Activated CD4-positive, alpha-beta T cell treated with anti-CD3 and anti-CD28 coated beads for 24 hours (primary cell): ENCODE data around the gene TDRD12.
"Not testable (repeated sequence)": the region's sequence is repeated elsewhere in the genome, so short reads cannot be mapped to it uniquely, and the experiment has no call there.

ENCODE experiments used
- DNase-seq, 2 donors: peaks; one replicate each; pipeline ENCODE4 v3.0.0-alpha.2; 2020; ENCODE audit warnings: low read depth in 2 of 2

TDRD12 gene

GRCh38 chr19:32691952-32692726 lies 27.4 kb upstream of the TDRD12 start:
- DNase-seq = peak in 1 of 2 donors; percentile 28

- DNase-seq = no peak
Measured at GRCh38 chr19:32692727-32693061, 26.9 kb upstream of the TDRD12 start.

GRCh38 chr19:32693151-32694108 lies 26.1 kb upstream of the TDRD12 start:
- peak in 1 of 2 donors; percentile 24 for DNase-seq

- not testable (repeated sequence) for DNase-seq
Measured at GRCh38 chr19:32694316-32694715, 25.3 kb upstream of the TDRD12 start.

DNA sequence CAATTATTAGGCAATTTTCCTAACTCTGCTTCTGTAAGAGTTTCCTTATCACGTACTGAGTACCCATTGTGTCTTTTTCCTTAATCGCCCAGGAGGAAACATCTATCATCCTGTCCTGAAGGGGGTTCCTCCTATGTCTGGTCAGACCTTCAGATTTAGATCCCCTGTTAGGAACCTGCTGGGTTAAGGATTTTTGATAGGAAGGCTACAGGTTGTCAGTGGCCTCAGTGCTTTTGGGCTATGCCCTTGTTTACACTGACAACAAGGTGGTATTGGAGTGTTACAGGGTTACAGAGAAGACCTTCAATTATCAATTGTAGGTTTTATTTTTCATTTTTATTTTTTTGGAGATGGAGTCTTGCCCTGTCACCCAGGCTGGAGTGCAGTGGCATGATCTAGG lies 24.7 kb upstream of the TDRD12 start:
- DNase-seq = not testable (repeated sequence)

- not testable (repeated sequence) for DNase-seq
Measured at GRCh38 chr19:32695506-32695905, 24.1 kb upstream of the TDRD12 start.

GRCh38 chr19:32696771-32697170 lies 22.8 kb upstream of the TDRD12 start:
- not testable (repeated sequence) for DNase-seq

GRCh38 chr19:32700129-32700528 lies 19.4 kb upstream of the TDRD12 start:
- not testable (repeated sequence) for DNase-seq

DNA sequence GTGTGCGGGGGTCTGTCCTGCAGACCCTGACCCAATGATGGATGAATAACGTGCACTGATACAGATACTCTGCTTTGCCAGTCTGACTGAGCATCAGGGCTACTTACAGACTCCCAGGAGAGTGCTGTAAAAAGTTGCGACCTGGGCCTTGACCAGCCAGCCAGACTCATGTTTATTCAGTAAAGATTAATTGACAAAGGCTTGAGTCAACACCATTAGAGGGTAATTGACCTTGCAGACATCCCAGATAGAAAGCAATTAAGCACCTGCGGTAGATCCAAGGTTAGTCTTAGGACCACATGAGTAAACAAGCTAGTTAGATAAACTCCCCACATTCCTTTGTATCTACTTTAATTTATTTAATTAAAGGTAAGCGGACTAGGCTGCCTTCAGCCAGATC lies 17.6 kb upstream of the TDRD12 start:
- DNase-seq = no peak

- DNase-seq = not testable (repeated sequence)
Measured at GRCh38 chr19:32704006-32704405, 15.6 kb upstream of the TDRD12 start.

GRCh38 chr19:32708457-32708856 lies 11.1 kb upstream of the TDRD12 start:
- no peak for DNase-seq

DNA sequence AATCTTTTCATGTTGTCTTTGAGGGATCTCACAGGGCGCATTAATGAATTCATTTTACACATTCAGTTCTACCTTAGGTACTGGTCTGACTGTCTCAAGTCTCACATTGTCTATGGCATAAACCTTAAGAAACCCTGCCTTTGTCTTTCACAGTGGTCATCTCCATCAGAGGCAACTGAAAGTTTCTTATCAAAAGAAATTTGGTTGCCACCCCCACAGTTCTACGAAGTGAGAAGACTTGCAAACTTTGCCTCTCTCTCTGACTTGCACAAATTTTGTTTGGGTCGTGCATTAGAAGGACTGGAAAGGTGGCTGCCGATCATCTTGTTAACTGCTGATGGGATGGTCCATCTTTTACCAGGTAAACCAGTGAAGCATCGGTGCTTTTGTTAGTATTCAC lies 10.5 kb upstream of the TDRD12 start:
- DNase-seq = no peak

DNA sequence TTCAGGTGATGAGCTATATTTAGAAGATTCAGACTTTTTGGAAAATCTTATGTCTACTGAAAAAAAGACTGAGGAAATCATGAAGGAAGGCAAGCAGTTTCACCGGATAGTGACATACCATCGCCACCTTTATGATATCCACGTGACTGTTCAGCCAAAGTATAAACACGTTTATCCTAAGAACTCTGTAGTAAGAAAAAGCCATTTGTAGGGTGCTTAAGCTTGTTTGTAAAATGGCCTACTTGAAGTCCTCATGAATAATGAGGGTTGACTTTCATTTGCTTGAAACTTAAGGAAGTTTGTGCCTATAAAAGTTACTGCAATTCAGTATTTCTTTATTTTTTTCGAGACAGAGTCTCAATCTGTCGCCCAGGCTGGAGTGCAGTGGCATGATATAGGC lies 7.8 kb upstream of the TDRD12 start:
- DNase-seq = no peak

- not testable (repeated sequence) for DNase-seq
Measured at GRCh38 chr19:32716203-32716602, 3.4 kb upstream of the TDRD12 start.

GRCh38 chr19:32717496-32717895 lies 2.1 kb upstream of the TDRD12 start:
- DNase-seq = no peak

GRCh38 chr19:32718286-32718685 lies 1.3 kb upstream of the TDRD12 start:
- DNase-seq = no peak

DNA sequence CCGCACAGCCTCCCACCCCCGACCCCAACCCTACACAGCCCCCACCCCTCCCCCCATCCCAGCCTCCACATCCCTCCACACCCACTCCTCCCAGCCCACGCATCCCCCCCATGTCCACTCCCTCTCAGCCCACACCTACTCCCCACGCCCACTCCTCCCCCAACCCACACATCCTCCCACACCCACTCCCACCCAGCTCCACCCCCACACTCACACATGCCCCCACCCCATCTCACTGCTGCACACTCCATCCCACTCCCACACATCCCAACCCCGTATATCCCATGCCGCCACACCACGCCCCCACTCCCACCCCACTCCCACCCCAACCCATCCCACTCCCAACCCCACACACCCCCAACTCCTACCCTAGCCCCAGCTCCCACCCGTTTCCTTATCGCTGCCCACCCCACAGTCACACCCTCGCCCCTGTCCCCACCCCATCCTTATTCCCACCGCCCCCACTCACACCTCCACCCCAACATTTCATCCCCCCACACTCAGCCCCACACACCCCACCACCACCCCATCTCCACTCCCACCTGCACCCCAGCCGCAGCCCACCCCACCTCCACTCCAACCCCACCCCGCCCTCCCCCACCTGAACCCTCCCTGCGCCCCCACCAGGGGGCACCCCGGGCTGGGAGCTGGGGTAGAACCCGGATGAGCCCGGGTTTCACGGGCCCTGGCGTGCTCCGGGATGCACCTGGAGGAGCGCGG lies 809 bp downstream of the TDRD12 start:
- no peak for DNase-seq

- no peak for DNase-seq
Measured at GRCh38 chr19:32720936-32721250, 1.3 kb downstream of the TDRD12 start.

DNA sequence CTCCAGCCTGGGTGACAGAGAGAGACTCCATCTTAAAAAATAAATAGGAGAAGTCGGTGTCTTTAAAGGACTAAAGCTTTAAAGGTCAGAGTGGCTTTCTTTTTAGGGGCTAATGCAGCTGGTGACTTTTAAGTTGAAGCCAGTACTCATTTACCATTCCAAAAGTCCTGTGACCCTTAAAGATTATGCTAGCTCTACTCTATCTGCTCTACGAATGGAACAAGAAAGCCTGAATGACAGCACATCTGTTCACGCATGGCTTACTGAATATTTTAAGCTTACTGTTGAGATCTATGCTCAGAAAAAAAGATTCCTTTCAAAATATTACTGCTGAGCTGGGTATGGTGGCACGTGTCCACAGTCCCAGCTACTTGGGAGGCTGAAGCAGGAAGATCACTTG lies 16.4 kb downstream of the TDRD12 start:
- no peak for DNase-seq

- DNase-seq = no peak
Measured at GRCh38 chr19:32743021-32743420, 23.5 kb downstream of the TDRD12 start.

DNA sequence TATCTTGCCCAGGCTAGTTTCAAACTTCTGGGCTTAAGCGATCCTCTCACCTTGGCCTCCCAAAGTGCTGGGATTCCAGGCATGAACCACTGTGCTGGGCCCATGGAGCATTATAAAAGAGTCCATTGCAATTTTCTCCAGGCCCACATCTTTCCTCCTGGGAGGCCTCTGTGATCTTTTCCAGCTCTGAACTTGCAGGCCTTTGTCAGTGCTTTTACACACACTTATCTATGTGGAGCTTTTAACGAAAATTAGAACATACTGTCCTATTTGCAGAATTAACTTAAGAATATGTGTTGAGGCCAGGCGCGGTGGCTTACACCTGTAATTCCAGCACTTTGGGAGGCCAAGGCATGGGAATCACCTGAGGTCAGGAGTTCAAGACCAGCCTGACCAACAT lies 23.9 kb downstream of the TDRD12 start:
- DNase-seq = no peak

DNA sequence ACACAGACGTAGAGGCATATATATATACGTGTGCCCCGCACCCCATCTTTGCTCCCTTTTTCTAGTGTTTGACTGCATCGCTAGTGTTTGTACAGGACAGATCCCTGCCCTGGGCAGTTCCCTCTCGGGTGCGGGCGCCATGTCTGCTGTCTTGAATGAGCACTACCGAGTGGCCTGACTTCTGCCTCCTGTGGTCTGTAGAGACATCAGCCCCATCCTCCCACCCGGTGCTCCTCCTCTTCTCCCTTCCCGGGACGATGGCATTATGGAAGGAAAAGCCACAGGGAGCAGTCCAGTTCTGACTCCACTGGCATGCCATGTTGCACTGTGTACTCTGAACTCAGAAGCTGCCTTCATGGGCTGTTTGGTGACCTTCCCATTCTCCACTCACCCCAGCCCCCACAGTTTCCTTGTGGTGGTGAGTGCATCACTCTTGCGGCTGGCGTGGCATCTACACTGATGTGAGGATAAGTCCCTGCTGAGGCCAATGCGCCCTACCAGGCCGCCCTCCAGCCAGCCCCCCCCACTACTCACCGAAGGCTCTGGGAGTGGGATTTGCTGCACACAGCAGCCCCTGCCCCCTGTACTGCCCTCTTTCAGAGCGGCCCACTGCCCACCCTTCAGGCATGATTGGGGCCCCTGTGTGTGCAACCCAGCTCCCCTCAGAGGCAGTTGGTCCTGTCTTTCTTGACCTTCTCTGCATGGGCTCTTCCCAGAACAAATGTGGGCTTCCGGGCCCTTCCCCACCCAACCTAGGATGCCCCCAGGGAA lies 25.2 kb downstream of the TDRD12 start:
- no peak for DNase-seq
